ENCODE data around the gene RUBCNL. TPM values are rescaled to one million over a fixed set of nuclear protein-coding genes. Genes with fewer than 3 reads are reported as not detected.
A peak's percentile ranks its signal among the peaks of the same experiment; 100 is the strongest.

Gene RUBCNL
- total RNA-seq, 2 experiments from 2014 or later, result 0.36 to 0.69 TPM

DNA sequence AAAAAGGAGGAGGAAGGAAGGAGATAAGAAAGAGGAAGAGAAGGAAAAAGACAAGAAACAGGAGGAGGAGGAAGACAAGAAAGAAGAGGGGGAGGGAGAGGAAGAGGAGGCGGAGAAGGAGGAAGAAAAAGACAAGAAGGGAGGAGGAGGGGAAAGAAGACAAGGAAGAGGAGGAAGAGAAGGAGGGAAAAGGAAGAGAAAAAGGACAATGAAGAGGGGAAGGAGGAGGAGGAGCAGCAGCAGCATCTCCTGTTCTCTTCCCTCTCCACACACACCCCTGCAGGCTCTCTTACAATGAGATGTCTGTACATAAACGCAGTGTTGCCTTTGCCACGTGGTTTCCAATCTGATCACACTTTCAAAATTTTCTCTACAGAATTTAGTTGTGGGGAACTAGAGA lies 66.6 kb downstream of the RUBCNL start:
- H3K9me3 Mint-ChIP-seq, result no peaks in the 10 kb centered on the region
- Histone ChIP-seq H3K27ac (ENCODE audit: low read depth in 1 of 2, low read length in 2 of 2) (peak overlapping the region in 1 of 2 donors; percentile 33), H3K9me3 (ENCODE audit: control insufficient read depth in 1 of 2, insufficient read depth in 1 of 2, low read length in 2 of 2) (no peaks in the 10 kb centered on the region), H3K27me3 (ENCODE audit: control insufficient read depth in 1 of 2, insufficient read depth in 2 of 2, low read length in 2 of 2) (no peaks in the 10 kb centered on the region), H3K4me1 (ENCODE audit: insufficient read depth, low read length) (peaks cover 19% of the 10 kb centered on the region), H3K36me3 (ENCODE audit: insufficient read depth, low read length) (peaks cover 10% of the 10 kb centered on the region), H3K4me3 (ENCODE audit: low read length) (no peak overlapping the region)
- peak overlapping the region; percentile 82 for H3K4me3 Mint-ChIP-seq
- ChIA-PET CTCF (interaction anchor here (1.2 to 1.6 kb wide), 4 partner anchors 25 to 268 kb away, joined by 4 to 13 read pairs (median 6); partner anchors contain the start of gene ZC3H13), POLR2A (interaction anchor here (1.5 to 2.0 kb wide), 3 partner anchors 25 to 181 kb away, joined by 3 to 42 read pairs (median 7); no protein-coding TSS in a partner anchor)
- peak; percentile 34 for ATAC-seq (ENCODE audit: poor library complexity)
- peak in 1 of 14 experiments; percentile 17 for DNase-seq
- peak overlapping the region; percentile 91 for H3K27ac Mint-ChIP-seq
- peaks cover 56% of the 10 kb centered on the region for H3K4me1 Mint-ChIP-seq (ENCODE audit: low read depth)
- TF ChIP-seq, protein P1, sequence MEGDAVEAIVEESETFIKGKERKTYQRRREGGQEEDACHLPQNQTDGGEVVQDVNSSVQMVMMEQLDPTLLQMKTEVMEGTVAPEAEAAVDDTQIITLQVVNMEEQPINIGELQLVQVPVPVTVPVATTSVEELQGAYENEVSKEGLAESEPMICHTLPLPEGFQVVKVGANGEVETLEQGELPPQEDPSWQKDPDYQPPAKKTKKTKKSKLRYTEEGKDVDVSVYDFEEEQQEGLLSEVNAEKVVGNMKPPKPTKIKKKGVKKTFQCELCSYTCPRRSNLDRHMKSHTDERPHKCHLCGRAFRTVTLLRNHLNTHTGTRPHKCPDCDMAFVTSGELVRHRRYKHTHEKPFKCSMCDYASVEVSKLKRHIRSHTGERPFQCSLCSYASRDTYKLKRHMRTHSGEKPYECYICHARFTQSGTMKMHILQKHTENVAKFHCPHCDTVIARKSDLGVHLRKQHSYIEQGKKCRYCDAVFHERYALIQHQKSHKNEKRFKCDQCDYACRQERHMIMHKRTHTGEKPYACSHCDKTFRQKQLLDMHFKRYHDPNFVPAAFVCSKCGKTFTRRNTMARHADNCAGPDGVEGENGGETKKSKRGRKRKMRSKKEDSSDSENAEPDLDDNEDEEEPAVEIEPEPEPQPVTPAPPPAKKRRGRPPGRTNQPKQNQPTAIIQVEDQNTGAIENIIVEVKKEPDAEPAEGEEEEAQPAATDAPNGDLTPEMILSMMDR (IDR thresholded peaks at IDR 0.05), result no peak
- peaks cover 3% of the 10 kb centered on the region for H3K27me3 Mint-ChIP-seq
- intact Hi-C loops (cut with DNase I, micrococcal nuclease), result loop anchor here (2.0 to 5.0 kb wide), 5 partner anchors 33 to 694 kb away; no protein-coding TSS in a partner anchor
- peaks cover 22% of the 10 kb centered on the region for H3K36me3 Mint-ChIP-seq (ENCODE audit: low read depth)

GRCh38 chr13:46318986-46319385 lies 68.1 kb downstream of the RUBCNL start:
- intact Hi-C loops (cut with DNase I, micrococcal nuclease), result loop anchor here in 1 of 2 experiments (2.0 kb wide), 1 partner anchor 28 kb away; no protein-coding TSS in a partner anchor
- Mint-ChIP-seq H3K4me1 (ENCODE audit: low read depth) (peaks cover 65% of the 10 kb centered on the region), H3K27me3 (no peaks in the 10 kb centered on the region), H3K9me3 (no peaks in the 10 kb centered on the region), H3K36me3 (ENCODE audit: low read depth) (peaks cover 35% of the 10 kb centered on the region), H3K4me3 (no peak overlapping the region), H3K27ac (no peak overlapping the region)
- ChIA-PET POLR2A (interaction anchor here (1.2 kb wide), 1 partner anchor 23 kb away, joined by 4 read pairs; no protein-coding TSS in a partner anchor), CTCF (interaction anchor here (1.3 kb wide), 1 partner anchor 159 kb away, joined by 3 read pairs; no protein-coding TSS in a partner anchor)
- Histone ChIP-seq H3K36me3 (ENCODE audit: insufficient read depth, low read length) (peaks cover 16% of the 10 kb centered on the region), H3K4me1 (ENCODE audit: insufficient read depth, low read length) (peaks cover 19% of the 10 kb centered on the region), H3K27ac (ENCODE audit: low read depth in 1 of 2, low read length in 2 of 2) (no peak overlapping the region), H3K27me3 (ENCODE audit: control insufficient read depth in 1 of 2, insufficient read depth in 2 of 2, low read length in 2 of 2) (no peaks in the 10 kb centered on the region), H3K4me3 (ENCODE audit: low read length) (no peak overlapping the region), H3K9me3 (ENCODE audit: control insufficient read depth in 1 of 2, insufficient read depth in 1 of 2, low read length in 2 of 2) (no peaks in the 10 kb centered on the region)
- ATAC-seq (ENCODE audit: poor library complexity) (no peak), DNase-seq (no peak)
- TF ChIP-seq, protein P1 (IDR thresholded peaks at IDR 0.05), result no peak

DNA sequence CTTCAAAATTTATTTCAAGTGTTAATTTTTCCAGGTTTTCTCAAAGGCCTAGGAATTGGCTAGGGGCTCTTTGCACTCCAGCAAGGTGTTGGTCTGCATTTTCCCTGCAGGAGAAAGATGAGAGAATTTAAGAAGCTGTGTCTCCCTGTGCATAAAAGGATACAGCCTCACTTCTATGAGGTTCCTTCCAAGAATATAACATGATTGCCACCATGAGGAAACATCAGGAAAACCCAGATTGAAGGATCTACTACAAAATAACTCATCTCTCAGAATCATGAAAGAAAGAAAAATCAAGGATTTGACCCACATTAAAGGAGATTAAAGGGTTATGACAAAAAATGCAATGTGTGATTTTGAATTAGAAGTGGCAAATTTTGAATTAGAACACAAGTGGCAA lies 69.9 kb downstream of the RUBCNL start:
- Histone ChIP-seq H3K27me3 (ENCODE audit: control insufficient read depth in 1 of 2, insufficient read depth in 2 of 2, low read length in 2 of 2) (no peaks in the 10 kb centered on the region), H3K4me1 (ENCODE audit: insufficient read depth, low read length) (peaks cover 23% of the 10 kb centered on the region), H3K27ac (ENCODE audit: low read depth in 1 of 2, low read length in 2 of 2) (no peak overlapping the region), H3K36me3 (ENCODE audit: insufficient read depth, low read length) (peaks cover 16% of the 10 kb centered on the region), H3K9me3 (ENCODE audit: control insufficient read depth in 1 of 2, insufficient read depth in 1 of 2, low read length in 2 of 2) (no peaks in the 10 kb centered on the region), H3K4me3 (ENCODE audit: low read length) (no peak overlapping the region)
- Mint-ChIP-seq H3K9me3 (no peaks in the 10 kb centered on the region), H3K27ac (no peak overlapping the region), H3K36me3 (ENCODE audit: low read depth) (peaks cover 49% of the 10 kb centered on the region), H3K4me1 (ENCODE audit: low read depth) (peaks cover 77% of the 10 kb centered on the region), H3K27me3 (no peaks in the 10 kb centered on the region), H3K4me3 (no peak overlapping the region)
- CTCF ChIA-PET, result no interaction called here
- ATAC-seq (ENCODE audit: poor library complexity), result no peak
- intact Hi-C loops (cut with DNase I, micrococcal nuclease), result no loop called here
- POLR2A ChIA-PET, result interaction anchor here (1.0 kb wide), 1 partner anchor 22 kb away, joined by 3 read pairs; no protein-coding TSS in a partner anchor
- TF ChIP-seq, protein P1 (IDR thresholded peaks at IDR 0.05), result no peak
- DNase-seq, result no peak

Measured in CD4-positive, alpha-beta T cell (primary cell).